Esophagus squamous epithelium (tissue), 5 donors: ENCODE data around the gene FAH. TPM values are rescaled to one million over a fixed set of nuclear protein-coding genes. Genes with fewer than 3 reads are reported as not detected.

Experiments
- DNase-seq: peaks from one replicate; lab custom pipeline; 2025; lab: John Stamatoyannopoulos, UW
- H3K27ac ChIP-seq, 4 donors: fragments of 200-600 bp; sonication (generic); one replicate each; pipeline ENCODE4 v1.5.1; 2016 to 2019; ENCODE audit warnings: mild to moderate bottlenecking in 1 of 4
- H3K27me3 ChIP-seq, 4 donors: fragments of 200-600 bp; sonication (generic); 1 replicate in 3 of 4; 2 replicates in 1 of 4; pipeline versions ENCODE4 v1.5.1 to v1.6.0; 2017 to 2021; ENCODE audit warnings: antibody characterized with exemption in 1 of 4
- H3K36me3 ChIP-seq, 3 donors: fragments of 200-600 bp; sonication (generic); one replicate each; pipeline ENCODE4 v1.5.1; 2016 to 2019
- H3K4me1 ChIP-seq, 3 donors: fragments of 200-600 bp; sonication (generic); one replicate each; pipeline ENCODE4 v1.5.1; 2017 to 2019
- H3K4me3 ChIP-seq, 4 donors: fragments of 200-600 bp; sonication (generic); 1 replicate in 3 of 4; 2 replicates in 1 of 4; pipeline ENCODE4 v1.5.1; 2016 to 2019; ENCODE audit warnings: mild to moderate bottlenecking in 2 of 4, moderate library complexity in 1 of 4
- H3K9me3 ChIP-seq, 3 donors: fragments of 200-600 bp; sonication (generic); one replicate each; pipeline ENCODE4 v1.5.1; 2016 to 2019
- POLR2A ChIP-seq, 4 donors: fragments of 450-650 bp; IDR thresholded peaks; one replicate each; pipeline ENCODE4 v1.6.1; 2017; ENCODE audit warnings: antibody characterized with exemption in 4 of 4, mild to moderate bottlenecking in 4 of 4, moderate library complexity in 3 of 4
- WGBS, 2 donors: methylation state at CpG; one replicate each; pipeline ENCODE4 v1.1.5; 2018; 5-methylcytosine and 5-hydroxymethylcytosine counted together
- intact Hi-C: fragments of 100-400 bp; cut with DNase I; formaldehyde crosslinking; loops from one replicate; pipeline ENCODE4 v1.15.0; 2022
- total RNA-seq, 4 donors: library from RNA; depleted of rRNA; stranded (reverse); fragments of >200 nt; gene quantifications; one replicate each; pipeline ENCODE4 v1.1.0, GENCODE V29; 2016
- TF ChIP-seq, protein P1 (sequence below), 6 experiments: fragments of 450-650 bp in 4 of 6; fragments of 200-600 bp in 2 of 6; sonication (generic) in 2 of 6; IDR thresholded peaks; one replicate each; pipeline ENCODE4 v1.5.1; 2016 to 2019; ENCODE audit warnings: antibody characterized with exemption in 6 of 6, mild to moderate bottlenecking in 4 of 6, moderate library complexity in 4 of 6
- donor health status: DM: yes; HTN: yes; CAD: no.

Gene FAH
- total RNA-seq, 4 donors from 2014 or later = 10.0 to 28.3 (median 15.8) TPM

DNA sequence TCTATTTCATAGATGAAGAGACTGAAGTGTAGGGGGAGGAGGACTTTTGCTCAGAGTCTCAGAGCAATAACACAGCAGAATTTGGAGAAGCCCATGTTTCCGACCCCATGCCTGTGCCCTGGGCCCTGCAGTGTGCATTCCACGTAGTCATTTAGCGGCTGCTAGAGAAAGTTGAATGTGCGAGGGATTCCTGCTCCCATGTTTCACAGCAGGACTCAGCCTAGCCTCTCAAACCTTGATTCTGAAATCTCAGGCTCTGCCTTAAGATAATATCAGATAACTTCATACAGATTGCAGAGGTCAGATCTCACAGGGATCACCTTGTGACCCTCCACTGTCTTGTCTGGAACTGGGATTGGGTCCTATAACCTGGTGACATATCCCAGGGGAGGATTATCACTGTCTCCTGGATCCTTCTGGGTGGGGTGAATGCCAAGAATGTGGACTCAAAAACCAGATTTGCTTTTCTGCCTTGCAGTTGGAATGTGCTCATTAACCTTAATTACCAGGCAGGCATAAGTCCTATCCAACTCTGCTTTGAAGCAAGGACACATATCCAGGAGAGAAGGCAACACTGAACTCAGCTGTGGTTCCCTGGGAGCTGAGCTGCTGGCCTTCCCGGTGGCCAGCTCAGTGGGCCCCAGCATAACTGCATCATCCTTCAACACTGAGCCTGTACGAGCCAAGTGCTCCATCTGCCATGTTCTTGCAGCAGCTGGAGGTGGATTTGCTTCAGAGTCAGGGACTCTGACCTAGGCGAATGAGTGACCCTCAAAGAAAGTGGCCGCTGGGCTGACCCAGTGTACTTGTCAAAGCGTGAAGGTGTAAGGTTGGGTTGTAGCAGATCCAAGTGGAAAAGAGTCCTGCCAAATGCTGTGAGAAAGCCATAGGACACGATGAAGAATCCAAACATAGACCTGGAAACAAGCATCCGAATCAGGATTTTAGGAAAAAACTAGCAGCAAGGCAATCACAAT is 56.2 kb downstream of the FAH start:
- intact Hi-C loops = no loop called here
- no peaks in the 10 kb centered on the region for H3K9me3 ChIP-seq
- DNase-seq = no peak
- peaks cover 0 to 6% (median 0%) of the 10 kb centered on the region in 4 donors for H3K27me3 ChIP-seq
- peaks cover 0 to 4% (median 0%) of the 10 kb centered on the region in 3 donors for H3K4me1 ChIP-seq
- no peaks in the 10 kb centered on the region for H3K36me3 ChIP-seq
- no peak for TF ChIP-seq POLR2A (IDR thresholded peaks at IDR 0.05)
- TF ChIP-seq, protein P1, sequence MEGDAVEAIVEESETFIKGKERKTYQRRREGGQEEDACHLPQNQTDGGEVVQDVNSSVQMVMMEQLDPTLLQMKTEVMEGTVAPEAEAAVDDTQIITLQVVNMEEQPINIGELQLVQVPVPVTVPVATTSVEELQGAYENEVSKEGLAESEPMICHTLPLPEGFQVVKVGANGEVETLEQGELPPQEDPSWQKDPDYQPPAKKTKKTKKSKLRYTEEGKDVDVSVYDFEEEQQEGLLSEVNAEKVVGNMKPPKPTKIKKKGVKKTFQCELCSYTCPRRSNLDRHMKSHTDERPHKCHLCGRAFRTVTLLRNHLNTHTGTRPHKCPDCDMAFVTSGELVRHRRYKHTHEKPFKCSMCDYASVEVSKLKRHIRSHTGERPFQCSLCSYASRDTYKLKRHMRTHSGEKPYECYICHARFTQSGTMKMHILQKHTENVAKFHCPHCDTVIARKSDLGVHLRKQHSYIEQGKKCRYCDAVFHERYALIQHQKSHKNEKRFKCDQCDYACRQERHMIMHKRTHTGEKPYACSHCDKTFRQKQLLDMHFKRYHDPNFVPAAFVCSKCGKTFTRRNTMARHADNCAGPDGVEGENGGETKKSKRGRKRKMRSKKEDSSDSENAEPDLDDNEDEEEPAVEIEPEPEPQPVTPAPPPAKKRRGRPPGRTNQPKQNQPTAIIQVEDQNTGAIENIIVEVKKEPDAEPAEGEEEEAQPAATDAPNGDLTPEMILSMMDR (IDR thresholded peaks at IDR 0.05) = no peak
- H3K27ac ChIP-seq = no peak overlapping the region
- 78 to 88% methylated on average over 7 to 9 of the region's 11 CpGs for WGBS, 2 donors
- H3K4me3 ChIP-seq = no peak overlapping the region

DNA sequence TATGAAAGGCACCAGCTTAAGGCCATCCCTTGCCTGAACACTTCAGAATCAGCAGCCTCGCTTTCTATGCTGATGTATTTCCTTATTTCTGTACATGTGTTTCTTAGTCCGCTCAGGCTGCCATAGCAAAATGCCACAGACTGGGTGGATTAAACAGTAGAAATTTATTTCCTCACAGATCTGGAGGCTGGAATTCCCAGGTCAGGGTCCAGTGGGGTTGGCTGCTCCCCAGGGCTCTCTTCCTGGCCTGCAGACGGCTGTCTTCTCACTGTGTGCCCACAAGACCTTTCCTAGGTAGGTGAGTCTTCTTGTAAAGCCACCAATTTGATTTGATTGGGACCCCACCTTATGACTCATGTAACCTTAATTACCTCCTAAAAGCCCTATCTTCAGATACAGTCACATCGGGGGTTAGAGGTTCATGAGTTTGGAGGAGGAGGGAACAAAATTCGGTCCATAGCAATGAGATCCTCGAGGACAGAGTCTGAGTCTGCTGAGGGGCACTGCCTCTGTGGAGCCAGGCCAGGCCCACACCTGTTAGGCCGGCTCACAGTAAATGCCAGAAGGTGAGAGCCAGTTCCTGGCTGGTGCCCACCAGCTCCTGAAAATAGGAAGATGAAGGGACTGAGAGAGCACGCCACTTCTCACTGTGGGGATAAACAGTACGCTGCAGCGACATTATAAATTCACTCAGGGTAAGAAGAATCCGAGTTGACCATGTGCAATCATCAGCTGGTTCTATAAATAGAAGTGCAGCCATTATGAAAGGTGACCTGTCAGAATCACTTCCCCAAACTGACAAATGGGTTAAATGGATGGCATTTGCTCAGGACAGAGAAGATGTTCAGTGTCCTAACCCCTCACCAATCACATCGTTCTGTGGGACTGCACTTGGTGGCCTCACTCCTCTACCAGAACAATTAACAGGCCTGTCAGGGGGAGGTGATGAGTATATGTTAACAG is 58.1 kb downstream of the FAH start:
- no peak overlapping the region for H3K27ac ChIP-seq
- intact Hi-C loops = no loop called here
- peaks cover 0 to 6% (median 0%) of the 10 kb centered on the region in 4 donors for H3K27me3 ChIP-seq
- no peaks in the 10 kb centered on the region for H3K36me3 ChIP-seq
- no peak for DNase-seq
- H3K4me1 ChIP-seq = peaks cover 0 to 4% (median 0%) of the 10 kb centered on the region in 3 donors
- WGBS, 2 donors = 73 to 75% methylated on average over 10 of the region's 12 CpGs
- TF ChIP-seq POLR2A (IDR thresholded peaks at IDR 0.05) = no peak
- TF ChIP-seq, protein P1 (IDR thresholded peaks at IDR 0.05) = no peak
- no peak overlapping the region for H3K4me3 ChIP-seq
- H3K9me3 ChIP-seq = no peaks in the 10 kb centered on the region

DNA sequence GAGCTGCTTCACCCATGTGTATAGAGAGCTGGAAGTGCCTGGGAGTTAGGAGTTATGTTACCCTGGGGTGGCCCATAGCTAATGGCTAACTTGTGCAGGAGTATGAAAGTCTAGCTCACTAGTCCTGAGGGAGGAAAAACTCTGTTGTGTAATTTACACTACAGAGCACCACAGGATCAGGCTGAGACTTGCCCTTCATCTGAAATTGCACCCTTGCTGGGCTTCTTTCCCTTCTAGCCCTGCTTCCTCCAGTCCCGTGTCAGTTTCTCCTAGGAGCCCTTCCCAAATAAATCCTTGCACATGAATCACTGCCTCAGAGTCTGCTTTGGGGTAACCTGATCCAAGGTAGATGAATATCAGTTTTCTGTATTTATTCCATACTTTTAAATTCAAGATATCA is 59.2 kb downstream of the FAH start:
- no peaks in the 10 kb centered on the region for H3K9me3 ChIP-seq
- H3K36me3 ChIP-seq = no peaks in the 10 kb centered on the region
- DNase-seq = no peak
- H3K27me3 ChIP-seq = peaks cover 0 to 10% (median 0%) of the 10 kb centered on the region in 4 donors
- intact Hi-C loops = no loop called here
- peaks cover 0 to 4% (median 0%) of the 10 kb centered on the region in 3 donors for H3K4me1 ChIP-seq
- H3K27ac ChIP-seq = no peak overlapping the region
- H3K4me3 ChIP-seq = no peak overlapping the region
- TF ChIP-seq, protein P1 (IDR thresholded peaks at IDR 0.05) = no peak
- no peak for TF ChIP-seq POLR2A (IDR thresholded peaks at IDR 0.05)
- 30 to 37% methylated on average over 1 of the region's 1 CpG for WGBS, 2 donors

DNA sequence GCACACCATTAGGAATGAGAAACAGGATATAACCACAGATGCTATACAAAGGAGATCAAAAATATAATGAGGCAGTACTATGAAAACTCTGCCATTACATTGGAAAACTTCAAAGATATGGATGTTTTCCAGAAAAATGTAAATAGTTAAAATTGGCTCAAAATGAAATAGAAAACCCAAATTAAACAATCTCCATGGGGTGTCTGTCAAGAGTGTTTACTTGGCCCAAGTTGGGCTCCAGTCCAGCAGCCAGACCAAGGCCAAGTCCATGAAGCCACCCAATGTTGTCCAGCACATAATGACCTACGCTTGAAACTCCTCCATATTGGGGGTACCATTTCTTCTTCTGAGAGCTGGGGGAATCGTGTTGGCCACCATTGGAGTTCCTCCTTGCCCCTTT is 62.1 kb downstream of the FAH start:
- 70 to 79% methylated on average over 2 of the region's 2 CpGs for WGBS, 2 donors

More for the DNA sequence above, 62.1 kb downstream of the FAH start:
- Histone ChIP-seq H3K9me3 (no peaks in the 10 kb centered on the region), H3K36me3 (no peaks in the 10 kb centered on the region), H3K27ac (no peak overlapping the region), H3K4me1 (peaks cover 0 to 4% (median 0%) of the 10 kb centered on the region in 3 donors), H3K4me3 (no peak overlapping the region), H3K27me3 (peaks cover 0 to 3% (median 0%) of the 10 kb centered on the region in 4 donors)
- intact Hi-C loops = no loop called here
- TF ChIP-seq, protein P1 (IDR thresholded peaks at IDR 0.05) = no peak
- TF ChIP-seq POLR2A (IDR thresholded peaks at IDR 0.05) = no peak
- DNase-seq = no peak
